Umbilical cord (tissue), 2 donors: Measurements from ENCODE around the gene DGCR8. TPM values are rescaled to one million over a fixed set of nuclear protein-coding genes. Genes with fewer than 3 reads are reported as not detected.

Experiments
- DNase-seq: peaks from one replicate; pipeline ENCODE4 v3.0.0-alpha.2; 2015; ENCODE audit warnings: low spot score
- total RNA-seq: library from RNA; depleted of rRNA; stranded (reverse); fragments of >200 nt; gene quantifications from one replicate; pipeline ENCODE4 v1.2.3, GENCODE V29; 2014; ENCODE audit warnings: low replicate concordance; ENCODE audit not compliant: insufficient read depth

DGCR8 gene
- total RNA-seq, 1 donor from 2014 or later: 16.4 TPM

DNA sequence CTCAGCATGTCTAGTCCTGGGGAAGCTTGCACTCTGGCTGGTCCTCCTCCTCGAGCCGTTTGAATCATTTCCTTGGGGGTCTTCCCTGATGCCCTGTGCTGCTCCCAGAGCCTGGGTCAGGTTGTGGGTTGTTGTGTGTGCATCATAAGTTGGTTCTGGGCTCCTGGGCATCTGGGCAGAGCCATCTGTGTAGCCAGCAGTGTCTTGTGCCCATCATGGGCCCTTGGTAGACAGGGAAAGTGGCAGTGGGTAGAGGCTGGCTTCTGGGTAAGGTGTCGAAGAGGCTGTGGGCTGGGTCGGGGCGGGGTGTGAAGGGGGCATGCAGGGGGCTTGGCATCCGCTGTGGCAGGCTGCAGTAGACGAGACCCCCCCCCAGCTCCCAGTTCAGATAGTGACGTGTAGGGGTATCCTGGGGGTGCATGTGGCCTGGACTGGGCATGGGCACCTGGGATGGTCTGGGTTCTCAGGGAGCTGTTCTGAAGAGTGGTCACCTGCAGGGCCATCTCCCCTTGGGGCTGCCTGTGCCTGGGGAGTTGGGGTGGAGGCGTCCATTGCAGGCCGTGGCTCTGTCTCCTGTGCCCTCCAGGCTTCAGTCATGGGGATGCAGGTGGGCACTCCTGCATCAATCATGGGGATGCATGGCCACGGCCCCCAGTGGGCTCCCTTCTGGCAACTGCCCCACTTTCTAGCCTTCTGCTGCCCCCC, 44.2 kb downstream of the DGCR8 start:
- DNase-seq: no peak

DNA sequence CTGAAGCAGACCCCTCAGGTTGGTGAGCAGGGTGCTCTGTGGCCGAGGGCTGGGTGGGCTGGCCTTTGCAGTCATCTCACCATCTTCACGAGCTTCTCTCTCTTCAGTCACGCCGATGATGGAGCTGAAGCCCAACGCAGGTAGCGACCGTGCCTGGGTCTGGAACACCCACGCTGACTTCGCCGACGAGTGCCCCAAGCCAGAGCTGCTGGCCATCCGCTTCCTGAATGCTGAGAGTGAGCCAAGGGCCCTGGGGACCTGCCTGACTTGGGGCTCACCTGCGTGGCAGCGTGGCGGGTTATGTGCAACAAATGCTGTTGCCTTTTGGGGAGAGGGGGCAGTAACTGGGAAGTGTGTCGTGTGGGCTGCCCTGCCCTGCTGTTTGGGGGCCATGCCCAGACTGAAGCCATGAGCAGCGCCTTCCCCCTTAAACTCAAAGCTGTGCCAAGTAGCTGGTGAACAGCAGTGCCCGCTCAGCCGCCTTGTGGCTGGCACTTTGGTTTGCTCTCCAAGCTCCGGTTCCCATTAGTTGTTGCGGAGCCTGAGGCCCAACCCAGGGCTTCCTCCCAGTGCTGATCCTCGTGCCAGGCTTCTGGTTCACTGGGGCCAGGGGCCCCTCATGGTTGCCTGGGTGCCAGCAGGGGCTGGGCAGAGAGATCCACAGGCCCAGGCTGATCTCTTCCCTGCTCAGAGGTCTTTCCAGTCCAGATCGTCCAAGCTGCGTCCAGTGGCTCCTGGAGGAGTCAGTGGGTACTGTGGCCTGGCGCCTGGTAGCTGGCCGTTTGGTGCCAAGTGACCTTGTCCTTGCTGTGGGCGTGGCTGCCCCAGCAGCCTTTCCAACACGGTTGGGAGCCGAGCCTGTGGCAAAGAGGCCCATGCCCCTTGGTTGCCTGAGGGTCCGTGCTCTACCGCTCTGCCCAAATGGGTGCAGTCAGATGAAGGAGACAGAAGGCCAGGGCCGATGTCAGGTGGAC, 45.4 kb downstream of the DGCR8 start:
- no peak for DNase-seq

DNA sequence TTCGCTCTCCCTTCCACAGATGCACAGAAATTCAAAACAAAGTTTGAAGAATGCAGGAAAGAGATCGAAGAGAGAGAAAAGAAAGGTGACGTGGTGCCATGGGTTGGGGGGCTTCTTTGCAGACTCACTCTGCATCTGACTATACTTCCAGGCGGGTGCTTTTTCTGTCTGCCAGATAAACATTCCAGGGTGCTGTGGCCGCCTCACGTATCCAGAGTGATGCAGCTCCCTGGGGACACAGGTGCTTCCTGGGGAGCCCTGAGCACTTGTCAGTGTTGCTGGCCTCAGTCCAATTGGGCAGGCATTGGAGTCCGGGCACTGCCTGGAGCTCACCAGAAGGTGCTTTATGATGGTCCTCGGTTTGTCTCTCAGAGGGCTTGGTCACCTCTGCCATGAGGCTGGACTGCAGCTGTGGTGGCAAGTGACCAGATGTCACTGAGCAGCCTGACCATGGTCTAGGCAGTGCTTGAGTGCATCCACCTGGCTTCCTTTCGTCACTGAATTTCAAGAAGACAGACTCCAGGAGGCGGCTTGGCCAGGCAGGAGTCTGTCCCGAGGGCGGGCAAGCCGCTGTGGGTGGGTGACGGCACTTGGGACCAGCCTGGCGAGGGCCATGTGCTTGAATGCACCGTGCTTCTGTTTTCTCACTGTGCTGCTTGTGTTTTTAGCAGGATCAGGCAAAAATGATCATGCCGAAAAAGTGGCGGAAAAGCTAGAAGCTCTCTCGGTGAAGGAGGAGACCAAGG, 46.4 kb downstream of the DGCR8 start:
- DNase-seq: no peak

DNA sequence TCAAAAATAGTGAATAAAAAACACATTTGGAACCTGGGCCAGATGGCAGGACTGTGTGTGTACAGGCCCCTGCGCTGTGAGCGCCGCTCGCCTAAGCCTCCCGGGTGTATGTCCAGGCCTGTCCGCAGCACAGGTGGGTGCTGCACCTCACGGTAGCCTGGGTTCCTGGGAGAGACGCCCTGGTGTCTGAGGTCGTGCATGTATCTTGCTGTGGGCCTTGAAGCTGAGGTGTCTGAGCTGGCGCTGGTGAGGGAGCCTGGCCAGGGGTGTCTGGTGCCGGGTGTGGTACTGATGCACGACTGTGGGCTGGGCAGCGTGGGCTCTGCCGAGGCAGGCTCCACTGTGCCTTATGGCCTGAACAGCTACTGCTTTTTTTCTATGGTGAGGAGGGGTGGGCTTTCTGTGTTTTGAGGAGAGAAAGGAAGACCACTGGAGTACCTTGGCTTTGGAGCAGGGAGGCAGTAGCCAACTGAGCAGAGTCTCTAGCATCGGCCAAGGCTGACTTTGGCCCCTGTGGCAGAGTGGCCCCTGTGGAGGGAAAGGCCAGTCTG, 47.4 kb downstream of the DGCR8 start:
- DNase-seq: no peak

DNA sequence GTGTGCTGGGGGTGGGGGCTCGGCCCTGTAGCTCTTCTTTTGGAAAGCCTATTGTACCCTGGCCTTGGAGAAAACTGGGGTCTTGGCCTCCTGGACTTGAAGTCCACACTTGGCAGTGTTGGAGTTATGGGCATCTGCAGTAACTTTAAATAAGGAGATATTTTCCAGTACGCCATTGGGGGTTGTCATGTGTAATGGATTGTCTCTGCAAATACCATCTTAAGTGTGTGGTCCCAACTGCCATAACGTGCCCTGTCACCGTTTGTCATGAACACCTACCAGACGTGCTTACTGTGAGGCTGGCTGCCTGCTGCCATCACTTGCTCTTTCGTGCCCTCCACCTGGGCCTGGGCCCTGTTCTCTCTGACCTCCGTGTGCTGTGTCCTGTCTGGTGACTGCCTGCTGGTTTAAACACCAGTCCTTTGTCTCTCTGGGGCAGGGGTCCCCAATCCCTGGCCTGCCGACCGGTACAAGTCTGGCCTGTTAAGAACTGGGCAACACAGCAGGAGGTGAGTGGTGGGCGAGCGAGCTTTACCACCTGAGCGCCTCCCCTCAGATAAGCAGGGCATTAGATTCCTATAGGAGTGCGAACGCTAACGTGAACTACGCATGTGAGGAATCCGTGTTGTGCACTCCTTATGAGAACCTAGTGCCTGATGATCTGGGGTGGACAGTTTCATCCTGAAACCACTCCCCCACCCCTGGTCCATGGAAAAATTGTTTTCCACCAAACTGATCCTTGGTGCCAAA, 48.0 kb downstream of the DGCR8 start:
- DNase-seq: no peak

DNA sequence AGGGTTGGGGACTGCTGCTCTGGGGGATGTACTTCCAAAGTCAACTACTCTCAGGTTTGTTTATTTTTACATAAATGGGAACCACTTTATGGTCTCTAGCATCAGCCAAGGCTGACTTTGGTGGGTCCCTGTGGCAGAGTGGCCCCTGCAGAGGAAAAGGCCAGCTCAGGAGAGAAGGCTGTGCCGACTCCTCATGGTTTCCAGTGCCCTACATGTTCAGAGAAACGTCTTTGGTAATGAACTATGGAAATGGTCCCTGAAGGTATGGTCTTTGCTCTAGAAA, 48.5 kb downstream of the DGCR8 start:
- no peak for DNase-seq

DNA sequence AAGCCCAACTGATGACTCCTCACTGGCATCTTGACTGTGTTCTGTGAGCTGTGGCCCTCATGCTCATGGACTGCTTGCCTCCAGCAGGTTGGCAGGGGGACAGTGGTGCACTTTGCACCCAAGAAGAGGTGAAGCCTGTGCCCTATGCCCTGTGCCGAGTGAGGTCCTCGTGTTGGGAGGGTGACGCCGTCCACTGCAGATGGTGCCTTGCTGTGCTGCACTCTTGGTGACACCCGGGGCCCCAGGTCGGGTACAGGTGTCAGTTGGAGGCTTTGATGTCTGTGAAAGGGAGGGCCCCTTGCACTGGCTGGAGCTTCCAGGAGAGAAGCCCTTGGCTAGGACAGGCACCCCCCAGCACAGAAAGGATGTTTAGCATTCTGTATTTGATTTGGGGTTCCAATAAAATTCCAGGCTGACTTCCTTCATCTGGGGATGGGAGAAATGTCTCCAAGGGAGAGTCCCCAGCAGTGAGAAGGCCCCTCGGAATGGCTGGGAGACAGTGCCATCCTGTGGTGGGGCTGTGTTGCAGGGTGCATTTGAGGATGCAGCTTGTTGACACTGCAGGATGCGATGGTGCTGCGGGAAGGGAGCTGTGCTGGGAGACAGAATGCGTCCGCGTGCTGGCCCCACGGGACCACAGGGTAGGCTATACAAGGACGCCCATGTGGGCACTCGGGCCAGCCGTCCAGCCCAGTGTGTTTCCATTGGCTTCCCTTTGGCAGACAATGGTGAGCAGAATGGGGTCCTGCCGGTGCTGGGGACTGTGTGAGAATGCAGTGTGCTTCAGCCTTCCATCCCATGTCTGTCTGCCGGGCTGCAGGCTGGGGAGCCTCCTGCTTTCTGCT, 49.1 kb downstream of the DGCR8 start:
- no peak for DNase-seq

DNA sequence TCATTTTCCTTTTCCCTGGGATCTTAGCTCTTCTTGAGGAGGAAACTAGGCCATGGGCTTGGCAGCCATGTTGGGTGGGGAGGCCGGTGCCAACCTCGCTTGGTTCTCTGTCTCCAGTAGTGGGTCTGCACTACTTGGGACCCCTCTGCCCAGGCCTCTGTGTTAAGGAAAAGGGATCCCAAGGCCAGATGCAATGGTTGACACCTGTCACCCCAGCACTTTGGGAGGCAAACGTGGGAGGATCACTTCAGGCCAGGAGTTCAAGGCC, 49.6 kb downstream of the DGCR8 start:
- no peak for DNase-seq

DNA sequence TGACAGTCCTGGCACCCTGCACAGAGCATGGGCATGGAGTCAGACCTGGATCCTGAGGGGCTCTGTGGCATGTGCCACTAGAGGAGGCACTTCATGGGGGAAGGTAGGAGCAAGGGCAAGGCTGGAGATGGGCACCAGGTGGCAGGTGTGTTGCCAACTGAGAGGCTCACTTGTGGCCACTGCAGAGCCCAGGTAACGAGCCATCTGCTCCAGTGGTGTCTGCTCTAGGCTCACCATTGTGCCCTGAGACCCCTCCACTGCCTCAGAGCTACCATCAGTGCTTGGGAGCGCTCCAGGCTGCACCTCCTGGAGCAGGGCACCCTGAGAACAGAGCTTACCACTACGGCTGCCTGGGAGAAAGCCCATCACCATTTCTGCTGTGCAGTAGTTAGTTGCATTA, 50.3 kb downstream of the DGCR8 start:
- DNase-seq: no peak

DNA sequence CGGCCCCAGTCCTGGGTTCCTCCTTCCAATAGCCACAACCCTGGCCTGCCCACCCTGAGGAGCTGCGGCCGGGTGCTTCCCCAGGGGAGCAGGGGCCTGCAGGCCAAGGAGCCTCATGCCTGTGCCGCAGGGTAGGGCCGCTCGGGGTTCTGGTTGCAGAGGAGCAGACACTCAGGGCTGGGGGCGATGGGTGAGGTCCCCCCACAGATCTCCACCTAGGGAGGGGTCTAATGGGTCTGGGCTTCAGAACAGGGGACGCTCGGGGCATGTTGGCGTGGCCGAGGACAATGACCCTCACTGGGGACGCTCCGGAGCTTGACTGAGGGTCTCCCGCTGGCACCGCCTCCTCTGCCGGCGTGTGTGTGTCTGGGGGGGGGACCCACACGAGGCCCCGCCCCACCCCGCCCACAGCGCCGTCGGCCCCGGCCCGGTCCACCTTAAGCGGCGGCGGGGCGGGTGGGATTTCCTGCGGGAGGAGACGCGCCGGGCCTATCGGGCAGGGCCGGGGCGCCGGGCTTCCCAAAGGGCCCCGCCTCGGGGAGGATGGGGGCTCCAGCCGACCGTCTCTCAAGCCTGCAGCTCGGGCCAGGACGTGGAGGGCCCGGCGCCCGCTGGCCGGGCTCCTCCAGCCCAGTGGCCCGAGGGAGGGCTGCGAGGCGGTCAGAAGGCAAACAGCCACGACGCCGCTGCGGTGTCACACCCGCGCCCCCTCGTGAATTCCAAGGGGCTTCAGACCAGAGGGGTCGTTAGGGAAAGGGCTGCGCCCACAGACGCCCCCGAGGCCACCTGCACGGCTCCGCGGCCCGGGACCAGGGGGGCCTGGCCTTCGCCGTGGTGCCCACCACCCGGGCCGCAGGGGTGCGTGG, 50.9 kb downstream of the DGCR8 start:
- DNase-seq: peak; percentile 86

DNA sequence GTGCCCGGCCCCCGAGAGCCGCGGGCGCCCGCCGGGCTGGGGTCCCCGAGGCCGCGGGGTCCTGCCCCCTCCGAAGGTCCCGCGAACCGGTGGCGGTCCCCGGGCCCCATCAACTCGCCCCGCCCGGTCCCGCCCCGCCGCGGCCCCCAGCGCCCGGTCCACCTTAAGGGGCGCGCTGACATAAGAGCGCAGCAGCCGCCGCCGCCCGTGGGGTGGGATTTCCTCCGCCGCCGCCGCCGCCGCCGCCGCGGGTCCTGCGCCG, 51.5 kb downstream of the DGCR8 start, which contains the start of gene ZDHHC8:
Gene ZDHHC8 (plus strand): TSS at position 208 of the 262 bp plus-strand sequence. CDS start 144 bp downstream, outside the sequence.
- DNase-seq: no peak

DNA sequence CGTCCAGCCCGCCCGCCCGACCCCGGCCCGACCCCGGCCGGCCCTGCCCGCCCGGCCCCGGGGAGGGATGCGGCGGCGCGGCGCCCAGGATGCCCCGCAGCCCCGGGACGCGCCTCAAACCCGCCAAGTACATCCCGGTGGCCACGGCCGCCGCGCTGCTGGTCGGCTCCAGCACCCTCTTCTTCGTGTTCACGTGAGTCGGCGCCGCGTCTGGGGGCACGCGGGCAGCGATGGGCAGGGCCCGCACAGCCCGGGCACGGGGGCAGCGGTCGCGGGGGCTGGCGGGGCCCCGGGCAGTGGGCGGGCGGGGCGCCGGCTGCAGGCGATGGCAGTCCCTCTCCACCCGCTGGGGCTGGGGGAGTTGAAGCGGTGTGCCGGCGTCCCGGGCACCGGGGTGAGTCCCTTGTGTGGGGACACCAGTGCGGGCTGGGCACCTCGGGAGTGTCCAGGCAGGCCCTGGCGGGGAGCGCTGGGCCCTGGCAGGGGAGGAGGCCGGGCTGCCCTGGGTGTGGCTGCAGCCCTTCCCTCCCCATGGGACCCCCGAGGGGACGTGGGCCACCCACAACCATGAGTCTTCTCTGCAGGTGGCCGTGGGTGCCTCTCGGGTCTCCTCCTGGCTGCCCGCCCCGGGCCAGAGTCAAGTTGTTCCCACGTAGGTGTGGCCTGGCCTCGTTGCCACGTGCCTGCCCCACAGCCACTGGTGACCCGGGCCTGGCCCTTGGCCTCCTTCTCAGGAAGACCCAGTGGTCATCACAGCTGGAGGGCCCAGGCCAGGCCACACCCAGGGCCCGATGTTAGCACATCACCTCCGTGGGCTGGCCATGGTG, 52.0 kb downstream of the DGCR8 start:
- no peak for DNase-seq

DNA sequence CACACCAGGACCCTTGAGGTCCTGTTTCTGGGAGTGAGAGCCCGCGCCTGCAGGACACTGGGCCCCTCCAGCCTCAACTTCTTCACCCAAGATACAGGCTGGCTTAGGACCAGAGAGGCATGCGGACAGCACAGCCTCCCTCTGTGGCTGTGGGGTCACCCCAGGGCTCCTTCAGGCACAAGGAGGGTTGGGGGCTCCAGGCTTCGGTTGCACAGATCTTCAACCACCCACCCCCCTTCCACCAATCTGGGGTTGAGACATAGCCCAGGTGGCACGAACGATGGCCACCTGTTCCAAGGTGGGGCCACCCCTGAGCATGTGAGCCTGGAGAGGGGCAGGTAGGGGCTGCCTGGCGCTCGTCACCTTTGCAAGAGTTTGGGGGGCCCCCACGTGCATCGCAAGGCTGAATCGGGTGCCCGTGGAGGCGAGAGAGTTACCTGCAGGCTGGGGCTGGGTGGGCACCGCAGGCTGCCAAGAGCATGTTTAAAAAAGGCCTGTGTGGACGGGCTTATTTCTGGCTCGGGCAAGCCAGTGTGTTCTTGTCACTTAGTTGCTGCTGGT, 52.7 kb downstream of the DGCR8 start:
- DNase-seq: no peak

DNA sequence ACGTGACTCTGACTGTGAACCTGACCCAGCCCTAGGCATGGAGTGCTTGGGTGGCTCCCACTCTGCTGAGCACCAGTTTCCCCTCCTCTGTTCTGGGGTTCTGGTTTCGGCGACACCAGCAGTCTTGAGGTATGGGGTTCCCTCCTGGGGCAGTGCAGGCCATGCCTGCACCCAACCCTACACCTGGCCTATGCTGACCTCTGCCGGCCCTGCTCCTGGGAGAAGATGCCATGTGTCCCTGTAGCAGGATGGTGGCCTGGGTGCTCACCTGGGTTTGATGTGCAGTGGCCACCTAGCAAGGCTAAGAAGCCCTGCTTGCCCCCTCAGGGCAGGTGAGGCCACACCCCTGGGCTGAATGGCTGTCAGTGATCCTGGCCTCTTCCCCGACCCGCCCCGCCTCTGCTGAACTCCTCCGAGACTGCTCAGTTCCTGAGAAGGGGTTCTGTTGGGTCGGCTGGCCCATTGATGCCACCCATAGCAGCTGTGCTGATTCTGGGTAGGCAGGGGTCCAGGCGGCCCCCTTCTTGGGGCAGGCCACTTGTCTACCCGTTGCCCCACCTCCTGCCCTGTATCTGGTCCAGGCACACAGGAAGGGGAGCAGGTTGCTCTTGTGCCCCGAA, 54.0 kb downstream of the DGCR8 start:
- DNase-seq: no peak

DNA sequence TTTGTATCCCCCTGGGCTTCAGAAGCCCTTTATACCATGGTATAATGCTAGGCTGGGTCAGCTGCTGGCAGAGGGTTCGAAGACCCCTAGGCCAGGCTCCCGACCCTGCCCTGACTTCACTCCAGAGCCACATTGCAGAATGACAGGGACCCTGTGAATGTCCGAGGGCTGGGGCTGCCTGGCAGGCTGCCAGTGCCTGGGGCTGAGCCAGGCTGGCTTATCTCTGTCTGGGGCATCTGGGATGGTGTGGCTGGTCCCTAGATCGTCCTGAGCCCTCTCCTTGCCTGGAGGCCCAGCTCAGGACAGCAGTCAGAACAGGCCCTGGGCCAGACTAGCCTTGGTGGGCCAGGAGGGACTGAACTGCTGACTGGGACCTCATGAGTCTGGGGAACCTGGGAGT, 55.2 kb downstream of the DGCR8 start:
- DNase-seq: no peak

DNA sequence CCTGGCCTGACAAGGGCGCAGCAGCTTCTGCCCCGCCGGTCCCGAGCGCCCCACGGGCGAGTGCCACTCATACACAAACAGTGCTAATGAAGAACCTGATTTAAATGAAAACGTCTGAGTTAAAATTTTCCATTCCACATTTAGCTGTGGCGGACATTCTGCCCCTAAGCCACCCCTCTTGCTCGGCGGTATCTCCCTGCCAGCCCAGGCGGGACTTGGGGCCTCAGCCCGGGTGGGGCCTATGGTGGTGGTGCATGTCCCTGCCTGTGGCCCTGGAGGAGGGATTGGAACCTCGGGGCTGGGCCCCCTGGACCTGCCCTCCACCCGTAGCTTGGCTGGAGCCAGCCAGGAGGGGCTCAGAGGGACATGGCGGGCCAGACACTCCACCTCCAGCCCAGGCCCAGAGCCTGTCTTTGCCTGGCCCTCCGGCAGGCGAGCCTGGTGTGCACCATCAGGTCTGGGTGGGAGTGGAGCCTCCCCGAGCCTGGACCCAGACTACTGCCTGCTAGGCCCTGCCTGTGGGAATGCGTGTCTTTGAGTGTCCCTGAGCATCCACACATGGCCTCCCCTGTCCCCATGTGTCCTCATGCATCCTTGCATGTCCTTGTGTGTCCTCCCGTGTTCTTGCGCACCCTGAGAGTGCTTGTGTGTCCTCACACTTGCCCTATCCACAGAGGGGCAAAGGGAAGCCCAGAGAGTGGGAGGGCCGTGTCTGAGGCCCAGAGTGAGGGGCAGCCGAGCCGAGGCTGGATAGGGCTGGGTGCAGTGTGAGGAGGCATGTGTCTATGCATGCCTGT, 56.0 kb downstream of the DGCR8 start:
- DNase-seq: no peak

DNA sequence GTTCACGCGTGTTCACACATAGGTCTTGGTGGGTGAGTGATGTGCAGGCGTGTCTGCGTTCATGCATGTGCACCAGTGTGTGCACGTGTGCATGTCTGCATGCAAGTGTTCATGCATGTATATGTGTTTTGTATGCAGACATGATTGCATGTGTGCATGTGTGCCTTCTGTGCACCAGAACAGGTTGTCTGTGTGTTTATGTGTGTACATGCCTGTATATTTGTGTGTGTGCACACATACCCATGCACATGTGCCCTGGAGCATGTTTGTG, 56.5 kb downstream of the DGCR8 start:
- no peak for DNase-seq

DNA sequence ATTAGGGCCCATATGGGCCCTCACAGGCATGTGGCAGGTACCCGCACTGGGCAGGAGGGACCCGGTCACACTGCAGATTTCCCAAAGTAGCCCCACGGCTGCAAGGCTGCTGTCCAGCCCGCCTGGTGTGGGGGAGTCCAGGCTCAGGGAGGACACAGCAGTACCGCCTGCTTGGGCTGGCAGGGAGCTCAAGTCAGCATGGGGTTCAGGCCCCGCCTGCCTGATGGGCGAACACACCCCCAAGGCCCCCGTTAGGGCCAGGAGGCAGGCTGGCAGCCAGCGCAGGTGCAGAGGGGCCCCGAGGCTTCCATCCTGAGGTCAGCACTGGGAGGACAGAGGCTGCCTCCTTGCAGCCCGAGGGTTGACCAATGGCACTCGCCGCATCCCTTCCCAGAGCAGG, 57.1 kb downstream of the DGCR8 start:
- no peak for DNase-seq
